Neuronal stem cell (in vitro differentiated cells): ENCODE results near the gene TUBGCP5.

Experiments used
- DNase-seq: peaks from one replicate; pipeline ENCODE4 v3.0.0-alpha.2; 2013; ENCODE audit warnings: low spot score
- H2AFZ ChIP-seq: one replicate; pipeline ENCODE4 v1.6.1; 2013; ENCODE audit warnings: mild to moderate bottlenecking, low read length, inconsistent platforms
- H2AK5ac ChIP-seq: 2 replicates; pipeline ENCODE4 v1.6.1; 2013; ENCODE audit warnings: low read depth, mild to moderate bottlenecking, inconsistent platforms, low read length, moderate library complexity, mixed read lengths
- H2BK120ac ChIP-seq: 2 replicates; pipeline ENCODE4 v1.6.1; 2013; ENCODE audit warnings: low read depth, mild to moderate bottlenecking, inconsistent platforms, low read length, moderate library complexity, mixed read lengths
- H2BK12ac ChIP-seq: one replicate; pipeline ENCODE4 v1.6.1; 2013; ENCODE audit warnings: low read length, inconsistent platforms
- H2BK15ac ChIP-seq: 2 replicates; pipeline ENCODE4 v1.6.1; 2013; ENCODE audit warnings: mild to moderate bottlenecking, low read length, inconsistent platforms, mixed read lengths
- H2BK5ac ChIP-seq: one replicate; pipeline ENCODE4 v1.6.1; 2013; ENCODE audit warnings: inconsistent platforms, mild to moderate bottlenecking, low read length, moderate library complexity
- H3K14ac ChIP-seq: one replicate; pipeline ENCODE4 v1.6.1; 2013; ENCODE audit warnings: low read length, inconsistent platforms
- H3K18ac ChIP-seq: 2 replicates; pipeline ENCODE4 v1.6.1; 2013; ENCODE audit warnings: low read length, inconsistent platforms
- H3K23ac ChIP-seq: 2 replicates; pipeline ENCODE4 v1.6.1; 2013; ENCODE audit warnings: low read depth, mild to moderate bottlenecking, mixed read lengths, low read length, inconsistent platforms; ENCODE audit not compliant: poor library complexity
- H3K27ac ChIP-seq: replicated peaks from 3 replicates; pipeline ENCODE4 v1.5.1; 2013; ENCODE audit warnings: low read length, inconsistent platforms
- H3K27me3 ChIP-seq, 3 experiments: 2 replicates each; pipeline ENCODE4 v1.6.1; 2013; ENCODE audit warnings: low read length in 3 of 3, mild to moderate bottlenecking in 2 of 3, inconsistent platforms in 1 of 3, low read depth in 1 of 3, mixed read lengths in 1 of 3, moderate library complexity in 1 of 3; ENCODE audit not compliant: control insufficient read depth in 3 of 3, insufficient read depth in 3 of 3
- H3K36me3 ChIP-seq, 2 donors: replicated peaks in 1 of 2; 2 replicates each; pipeline ENCODE4 v1.6.1; 2013; ENCODE audit warnings: low read length in 2 of 2; ENCODE audit not compliant: control insufficient read depth in 2 of 2, insufficient read depth in 2 of 2
- H3K4ac ChIP-seq: 2 replicates; pipeline ENCODE4 v1.6.1; 2013; ENCODE audit warnings: inconsistent platforms, mild to moderate bottlenecking, low read length, moderate library complexity
- H3K4me1 ChIP-seq, 2 donors: 1 replicate in 1 of 2; 2 replicates in 1 of 2; pipeline ENCODE4 v1.6.1; 2013; ENCODE audit warnings: low read length in 2 of 2, low read depth in 1 of 2; ENCODE audit not compliant: control insufficient read depth in 2 of 2, insufficient read depth in 1 of 2
- H3K4me2 ChIP-seq: one replicate; pipeline ENCODE4 v1.6.1; 2013; ENCODE audit warnings: mild to moderate bottlenecking, low read length, inconsistent platforms; ENCODE audit not compliant: insufficient read depth, poor library complexity, severe bottlenecking
- H3K4me3 ChIP-seq, 2 donors: 2 replicates each; pipeline ENCODE4 v1.5.1; 2013; ENCODE audit warnings: low read length in 2 of 2, mild to moderate bottlenecking in 2 of 2, inconsistent platforms in 1 of 2, moderate library complexity in 1 of 2
- H3K79me1 ChIP-seq: one replicate; pipeline ENCODE4 v1.6.1; 2013; ENCODE audit warnings: low read depth, mild to moderate bottlenecking, inconsistent platforms, low read length, moderate library complexity
- H3K9ac ChIP-seq: one replicate; pipeline ENCODE4 v1.6.1; 2013; ENCODE audit warnings: mild to moderate bottlenecking, low read depth, low read length, inconsistent platforms; ENCODE audit not compliant: poor library complexity
- H3K9me3 ChIP-seq, 2 donors: replicated peaks in 1 of 2; 2 replicates each; pipeline versions ENCODE3 to v1.6.1; 2013; ENCODE audit warnings: low read length in 2 of 2, mild to moderate bottlenecking in 2 of 2, inconsistent platforms in 1 of 2, low read depth in 1 of 2, mixed read lengths in 1 of 2, moderate library complexity in 1 of 2; ENCODE audit not compliant: control insufficient read depth in 2 of 2, insufficient read depth in 1 of 2
- H4K8ac ChIP-seq: one replicate; pipeline ENCODE4 v1.6.1; 2013; ENCODE audit warnings: low read depth, mild to moderate bottlenecking, inconsistent platforms, low read length, moderate library complexity
- H4K91ac ChIP-seq: one replicate; pipeline ENCODE4 v1.6.1; 2013; ENCODE audit warnings: low read length, low read depth, mild to moderate bottlenecking, inconsistent platforms; ENCODE audit not compliant: poor library complexity
- WGBS, 2 donors: extraction: QIAGEN DNeasy Blood & Tissue Kit; methylation state at CpG; one replicate each; pipeline ENCODE4 v1.1.7; 2013; ENCODE audit warnings: missing lambda C conversion rate in 2 of 2, mixed read lengths in 1 of 2; ENCODE audit not compliant: insufficient read length in 2 of 2, insufficient replicate concordance in 1 of 2; ENCODE audit errors: extremely low coverage in 2 of 2; 5-methylcytosine and 5-hydroxymethylcytosine counted together

TUBGCP5 gene

GRCh38 chr15:23002920-23003319 is 36.4 kb downstream of the TUBGCP5 start:
- Histone ChIP-seq H3K4me2 (no peak overlapping the region), H2AFZ (no peak overlapping the region), H2BK12ac (no peak overlapping the region), H3K18ac (no peak overlapping the region), H3K27ac (no peak overlapping the region), H3K4ac (no peak overlapping the region), H3K79me1 (no peaks in the 10 kb centered on the region), H3K23ac (no peak overlapping the region), H3K14ac (no peak overlapping the region), H2AK5ac (no peak overlapping the region), H4K8ac (no peak overlapping the region), H2BK5ac (no peak overlapping the region), H3K9ac (no peak overlapping the region), H3K36me3 (peaks cover 24 to 91% of the 10 kb centered on the region in 2 donors), H3K4me3 (no peak overlapping the region), H3K9me3 (no peaks in the 10 kb centered on the region), H3K4me1 (no peaks in the 10 kb centered on the region), H2BK120ac (no peak overlapping the region), H2BK15ac (no peak overlapping the region), H4K91ac (no peak overlapping the region), H3K27me3 (no peaks in the 10 kb centered on the region)
- DNase-seq: no peak
- WGBS, 2 donors: no CpG with 5 or more reads among the region's 2 CpGs

DNA sequence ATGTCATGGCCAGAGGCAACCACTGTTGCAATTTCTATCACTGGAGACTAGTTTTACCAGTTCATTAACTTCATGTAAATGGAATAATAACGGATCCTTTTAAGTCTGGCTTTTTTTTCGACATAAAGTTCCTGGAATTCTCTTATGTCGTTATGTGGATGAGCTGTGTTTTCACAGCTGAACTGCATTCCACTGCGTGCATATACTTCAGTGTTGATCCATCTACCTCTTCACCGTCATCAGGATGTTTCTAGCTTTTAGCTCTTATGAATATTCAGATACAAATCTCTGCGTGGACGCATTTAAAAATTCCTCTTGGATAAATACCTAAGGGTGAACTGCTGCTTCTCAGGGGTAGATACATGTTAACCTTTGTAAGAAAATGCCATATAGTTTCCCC is 43.6 kb downstream of the TUBGCP5 start:
- Histone ChIP-seq H4K8ac (no peak overlapping the region), H3K4me1 (no peaks in the 10 kb centered on the region), H3K79me1 (no peaks in the 10 kb centered on the region), H3K27me3 (no peaks in the 10 kb centered on the region), H2BK120ac (no peak overlapping the region), H2BK15ac (no peak overlapping the region), H3K18ac (no peak overlapping the region), H3K9ac (peak overlapping the region; percentile 21), H3K23ac (no peak overlapping the region), H3K4me2 (no peak overlapping the region), H3K4ac (no peak overlapping the region), H4K91ac (no peak overlapping the region), H2BK12ac (no peak overlapping the region), H2AK5ac (no peak overlapping the region), H3K36me3 (peaks cover 2 to 60% of the 10 kb centered on the region in 2 donors), H2BK5ac (no peak overlapping the region), H3K4me3 (no peak overlapping the region), H3K9me3 (no peaks in the 10 kb centered on the region), H3K14ac (no peak overlapping the region), H3K27ac (no peak overlapping the region), H2AFZ (no peak overlapping the region)
- no CpG with 5 or more reads among the region's 7 CpGs for WGBS, 2 donors
- DNase-seq: no peak

DNA sequence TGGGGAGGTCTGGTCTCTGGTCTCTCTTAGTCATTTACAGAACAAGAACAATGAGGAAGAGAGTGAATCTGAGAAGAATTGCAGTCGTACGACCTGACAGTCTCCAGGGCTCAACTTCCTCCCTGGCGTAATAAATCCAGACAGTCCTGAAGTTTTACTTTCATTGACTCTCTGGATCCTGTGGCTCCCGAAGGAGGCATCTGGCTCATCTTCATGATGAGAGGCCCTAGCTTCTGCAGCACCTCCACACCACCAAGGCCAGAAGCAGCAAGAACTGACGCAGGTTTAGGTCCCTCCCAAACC is 47.4 kb downstream of the TUBGCP5 start:
- no peak overlapping the region for H2AK5ac ChIP-seq
- H3K27ac ChIP-seq: no peak overlapping the region

DNA sequence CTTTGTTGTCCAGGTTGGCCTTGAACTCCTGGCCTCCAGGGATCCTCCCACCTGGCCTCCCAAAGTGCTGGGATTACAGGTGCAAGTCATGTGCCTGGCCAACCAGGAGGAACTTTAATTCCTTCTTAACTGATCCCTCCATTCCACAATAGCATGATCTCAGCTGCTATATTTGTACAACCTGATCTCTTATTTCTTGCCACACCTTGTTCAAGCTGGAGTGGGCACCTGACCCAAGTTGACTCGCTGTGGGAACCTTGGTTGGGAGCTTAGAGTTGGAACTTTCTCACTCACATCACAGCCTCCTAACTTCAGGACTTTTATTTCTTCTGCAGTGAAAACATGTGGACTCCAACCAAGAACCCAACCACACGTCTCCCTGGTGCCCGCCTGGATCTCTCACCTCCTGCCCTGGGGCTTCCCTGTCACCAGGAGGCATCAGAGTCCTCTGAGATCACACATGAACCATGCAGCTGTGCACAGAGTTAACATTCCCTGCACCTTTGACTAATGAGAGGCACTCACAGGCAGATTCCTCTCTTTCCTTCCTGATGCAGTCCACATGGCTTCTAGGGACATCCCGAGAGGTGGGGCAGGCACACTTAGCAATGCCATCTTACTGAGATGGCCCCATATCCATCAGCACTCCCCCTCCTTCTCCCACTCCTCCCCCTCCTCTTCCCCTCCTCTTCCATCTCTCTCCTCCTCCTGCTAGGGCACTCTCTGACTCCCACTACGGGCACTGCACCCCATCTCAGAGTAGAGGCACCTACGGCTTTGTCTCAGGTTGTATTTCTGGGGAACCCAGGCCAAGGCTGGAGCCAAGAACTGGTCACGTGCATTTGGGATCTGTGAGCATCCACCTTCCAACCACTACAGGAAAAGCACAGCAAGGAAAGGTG is 49.5 kb downstream of the TUBGCP5 start:
- no peak for DNase-seq
- no peak overlapping the region for H3K23ac ChIP-seq
- H3K4me2 ChIP-seq: no peak overlapping the region
- no CpG with 5 or more reads among the region's 7 CpGs for WGBS, 2 donors
- H3K9me3 ChIP-seq: no peaks in the 10 kb centered on the region
- peaks cover 0 to 11% of the 10 kb centered on the region in 2 donors for H3K36me3 ChIP-seq
- no peak overlapping the region for H4K91ac ChIP-seq
- H3K27ac ChIP-seq: no peak overlapping the region
- H3K4me3 ChIP-seq: no peak overlapping the region
- no peak overlapping the region for H3K4ac ChIP-seq
- H3K9ac ChIP-seq: no peak overlapping the region
- no peak overlapping the region for H2BK15ac ChIP-seq
- no peaks in the 10 kb centered on the region for H3K4me1 ChIP-seq
- H2AFZ ChIP-seq: no peak overlapping the region
- H4K8ac ChIP-seq: no peak overlapping the region
- H3K18ac ChIP-seq: no peak overlapping the region
- no peaks in the 10 kb centered on the region for H3K27me3 ChIP-seq
- H2AK5ac ChIP-seq: no peak overlapping the region
- H2BK5ac ChIP-seq: no peak overlapping the region
- no peak overlapping the region for H2BK120ac ChIP-seq
- no peak overlapping the region for H2BK12ac ChIP-seq
- H3K14ac ChIP-seq: no peak overlapping the region
- no peaks in the 10 kb centered on the region for H3K79me1 ChIP-seq

More for the DNA sequence above, 47.4 kb downstream of the TUBGCP5 start:
- Histone ChIP-seq H3K27me3 (no peaks in the 10 kb centered on the region), H3K23ac (no peak overlapping the region), H4K8ac (no peak overlapping the region), H3K36me3 (peaks cover 0 to 30% of the 10 kb centered on the region in 2 donors), H3K4me1 (no peaks in the 10 kb centered on the region), H3K4ac (no peak overlapping the region), H3K9me3 (no peaks in the 10 kb centered on the region), H3K79me1 (no peaks in the 10 kb centered on the region), H3K4me3 (no peak overlapping the region), H2BK12ac (no peak overlapping the region), H3K9ac (no peak overlapping the region), H2BK120ac (no peak overlapping the region), H2BK15ac (no peak overlapping the region), H2BK5ac (no peak overlapping the region), H3K18ac (no peak overlapping the region), H3K4me2 (no peak overlapping the region), H4K91ac (no peak overlapping the region), H2AFZ (no peak overlapping the region), H3K14ac (no peak overlapping the region)
- no peak for DNase-seq
- WGBS, 2 donors: no CpG with 5 or more reads among the region's 5 CpGs
